Trophoblast cell (in vitro differentiated cells and primary cell): Measurements from ENCODE around the gene SPNS1.

Experiments used
- DNase-seq, 2 donors: peaks; one replicate each; pipeline ENCODE4 v3.0.0-alpha.2; 2016
- H2AFZ ChIP-seq: 2 replicates; pipeline ENCODE4 v1.6.1; 2013; ENCODE audit warnings: low read length, moderate library complexity, mild to moderate bottlenecking; ENCODE audit not compliant: insufficient read depth, poor library complexity
- H2AK5ac ChIP-seq: 2 replicates; pipeline ENCODE4 v1.6.1; 2013; ENCODE audit warnings: mild to moderate bottlenecking, low read length
- H2BK120ac ChIP-seq: 2 replicates; pipeline ENCODE4 v1.6.1; 2013; ENCODE audit warnings: low read length, mild to moderate bottlenecking, moderate library complexity; ENCODE audit not compliant: insufficient read depth, poor library complexity
- H2BK12ac ChIP-seq: 2 replicates; pipeline ENCODE4 v1.6.1; 2013; ENCODE audit warnings: mild to moderate bottlenecking, low read length, moderate library complexity
- H2BK5ac ChIP-seq: 2 replicates; pipeline ENCODE4 v1.6.1; 2013; ENCODE audit warnings: low read length, low read depth, moderate library complexity, mild to moderate bottlenecking; ENCODE audit not compliant: poor library complexity
- H3K14ac ChIP-seq: 2 replicates; pipeline ENCODE4 v1.6.1; 2013; ENCODE audit warnings: mild to moderate bottlenecking, low read length
- H3K18ac ChIP-seq: 2 replicates; pipeline ENCODE4 v1.6.1; 2013; ENCODE audit warnings: mild to moderate bottlenecking, low read length
- H3K23ac ChIP-seq: 2 replicates; pipeline ENCODE4 v1.6.1; 2013; ENCODE audit warnings: low read length
- H3K27ac ChIP-seq: 2 replicates; pipeline ENCODE4 v1.5.1; 2013; ENCODE audit warnings: low read depth, mild to moderate bottlenecking, inconsistent platforms, low read length, moderate library complexity
- H3K27me3 ChIP-seq: 2 replicates; pipeline ENCODE4 v1.6.1; 2013; ENCODE audit warnings: inconsistent platforms, mild to moderate bottlenecking, low read length, moderate library complexity; ENCODE audit not compliant: insufficient read depth
- H3K36me3 ChIP-seq, 2 experiments: 1 replicate in 1 of 2; 2 replicates in 1 of 2; pipeline ENCODE4 v1.6.1; 2013; ENCODE audit warnings: low read length in 2 of 2, mild to moderate bottlenecking in 2 of 2, moderate library complexity in 1 of 2; ENCODE audit not compliant: insufficient read depth in 2 of 2, control insufficient read depth in 1 of 2
- H3K4ac ChIP-seq: 2 replicates; pipeline ENCODE4 v1.6.1; 2013; ENCODE audit warnings: low read depth, mild to moderate bottlenecking, low read length, moderate library complexity
- H3K4me1 ChIP-seq, 2 experiments: 1 replicate in 1 of 2; 2 replicates in 1 of 2; pipeline ENCODE4 v1.6.1; 2013; ENCODE audit warnings: low read length in 2 of 2, mild to moderate bottlenecking in 2 of 2, moderate library complexity in 1 of 2; ENCODE audit not compliant: insufficient read depth in 2 of 2, control insufficient read depth in 1 of 2
- H3K4me2 ChIP-seq: 2 replicates; pipeline ENCODE4 v1.6.1; 2013; ENCODE audit warnings: inconsistent platforms, mild to moderate bottlenecking, low read length, moderate library complexity
- H3K4me3 ChIP-seq: 2 replicates; pipeline ENCODE4 v1.5.1; 2013; ENCODE audit warnings: mild to moderate bottlenecking, low read depth, low read length, inconsistent platforms
- H3K79me1 ChIP-seq: one replicate; pipeline ENCODE4 v1.6.1; 2013; ENCODE audit warnings: low read length
- H3K79me2 ChIP-seq: 2 replicates; pipeline ENCODE4 v1.6.1; 2013; ENCODE audit warnings: low read length, mild to moderate bottlenecking; ENCODE audit not compliant: control insufficient read depth, insufficient read depth, poor library complexity
- H3K9ac ChIP-seq: 2 replicates; pipeline ENCODE4 v1.6.1; 2013; ENCODE audit warnings: mild to moderate bottlenecking, low read length
- H3K9me3 ChIP-seq: 2 replicates; pipeline ENCODE4 v1.6.1; 2013; ENCODE audit warnings: low read depth, mild to moderate bottlenecking, control low read depth, inconsistent platforms, low read length; ENCODE audit not compliant: insufficient read depth
- H4K12ac ChIP-seq: 2 replicates; pipeline ENCODE4 v1.6.1; 2013; ENCODE audit warnings: low read depth, mild to moderate bottlenecking, low read length, moderate library complexity
- H4K8ac ChIP-seq: 2 replicates; pipeline ENCODE4 v1.6.1; 2013; ENCODE audit warnings: low read depth, mild to moderate bottlenecking, low read length, moderate library complexity
- H4K91ac ChIP-seq: one replicate; pipeline ENCODE4 v1.6.1; 2013; ENCODE audit warnings: low read depth, mild to moderate bottlenecking, low read length, moderate library complexity
- WGBS: extraction: QIAGEN DNeasy Blood & Tissue Kit; methylation state at CpG from one replicate; pipeline ENCODE4 v1.1.7; 2013; ENCODE audit warnings: missing lambda C conversion rate; ENCODE audit not compliant: insufficient read length, insufficient coverage; ENCODE audit errors: extremely low coverage; 5-methylcytosine and 5-hydroxymethylcytosine counted together

The SPNS1 gene

GRCh38 chr16:28985211-28986041, 10.8 kb downstream of the SPNS1 start:
- Histone ChIP-seq H4K12ac (no peak overlapping the region), H3K36me3 (peaks cover 49 to 67% of the 10 kb centered on the region in 2 experiments), H3K23ac (no peak overlapping the region), H3K27me3 (no peaks in the 10 kb centered on the region), H4K8ac (no peak overlapping the region), H2AFZ (no peak overlapping the region), H3K9me3 (peaks cover 4% of the 10 kb centered on the region), H2BK120ac (no peak overlapping the region), H3K79me2 (no peaks in the 10 kb centered on the region), H3K4me2 (no peak overlapping the region), H4K91ac (no peak overlapping the region), H3K18ac (no peak overlapping the region), H3K9ac (no peak overlapping the region), H3K4ac (no peak overlapping the region), H3K4me1 (no peaks in the 10 kb centered on the region), H3K4me3 (no peak overlapping the region), H3K27ac (no peak overlapping the region), H2BK12ac (no peak overlapping the region), H2AK5ac (no peak overlapping the region), H3K14ac (no peak overlapping the region), H3K79me1 (no peaks in the 10 kb centered on the region), H2BK5ac (no peak overlapping the region)
- WGBS = no CpG with 5 or more reads among the region's 19 CpGs
- DNase-seq = no peak

- Histone ChIP-seq H3K27me3 (no peaks in the 10 kb centered on the region), H3K79me2 (no peaks in the 10 kb centered on the region), H3K4ac (no peak overlapping the region), H2BK120ac (no peak overlapping the region), H4K12ac (no peak overlapping the region), H2BK5ac (no peak overlapping the region), H2BK12ac (no peak overlapping the region), H2AFZ (no peak overlapping the region), H3K9me3 (peaks cover 4% of the 10 kb centered on the region), H3K27ac (no peak overlapping the region), H4K91ac (no peak overlapping the region), H3K4me1 (no peaks in the 10 kb centered on the region), H3K4me2 (no peak overlapping the region), H3K36me3 (peaks cover 47 to 66% of the 10 kb centered on the region in 2 experiments), H3K14ac (no peak overlapping the region), H3K9ac (no peak overlapping the region), H2AK5ac (no peak overlapping the region), H3K23ac (no peak overlapping the region), H3K4me3 (no peak overlapping the region), H3K18ac (no peak overlapping the region), H4K8ac (no peak overlapping the region), H3K79me1 (no peaks in the 10 kb centered on the region)
- no peak for DNase-seq
- WGBS = no CpG with 5 or more reads among the region's 9 CpGs
Measured at GRCh38 chr16:28986046-28986445, 11.5 kb downstream of the SPNS1 start.

- Histone ChIP-seq H4K8ac (no peak overlapping the region), H2AK5ac (no peak overlapping the region), H3K14ac (no peak overlapping the region), H2AFZ (no peak overlapping the region), H3K23ac (no peak overlapping the region), H3K79me1 (no peaks in the 10 kb centered on the region), H3K79me2 (no peaks in the 10 kb centered on the region), H3K18ac (no peak overlapping the region), H3K4me3 (no peak overlapping the region), H3K9me3 (peaks cover 4% of the 10 kb centered on the region), H3K4me1 (no peaks in the 10 kb centered on the region), H3K9ac (no peak overlapping the region), H2BK5ac (no peak overlapping the region), H3K36me3 (peaks cover 42 to 62% of the 10 kb centered on the region in 2 experiments), H2BK12ac (no peak overlapping the region), H3K27ac (no peak overlapping the region), H3K27me3 (no peaks in the 10 kb centered on the region), H3K4ac (no peak overlapping the region), H2BK120ac (no peak overlapping the region), H4K91ac (no peak overlapping the region), H4K12ac (no peak overlapping the region), H3K4me2 (no peak overlapping the region)
- no CpG with 5 or more reads among the region's 13 CpGs for WGBS
- no peak for DNase-seq
Measured at GRCh38 chr16:28986492-28986891, 11.9 kb downstream of the SPNS1 start.

DNA sequence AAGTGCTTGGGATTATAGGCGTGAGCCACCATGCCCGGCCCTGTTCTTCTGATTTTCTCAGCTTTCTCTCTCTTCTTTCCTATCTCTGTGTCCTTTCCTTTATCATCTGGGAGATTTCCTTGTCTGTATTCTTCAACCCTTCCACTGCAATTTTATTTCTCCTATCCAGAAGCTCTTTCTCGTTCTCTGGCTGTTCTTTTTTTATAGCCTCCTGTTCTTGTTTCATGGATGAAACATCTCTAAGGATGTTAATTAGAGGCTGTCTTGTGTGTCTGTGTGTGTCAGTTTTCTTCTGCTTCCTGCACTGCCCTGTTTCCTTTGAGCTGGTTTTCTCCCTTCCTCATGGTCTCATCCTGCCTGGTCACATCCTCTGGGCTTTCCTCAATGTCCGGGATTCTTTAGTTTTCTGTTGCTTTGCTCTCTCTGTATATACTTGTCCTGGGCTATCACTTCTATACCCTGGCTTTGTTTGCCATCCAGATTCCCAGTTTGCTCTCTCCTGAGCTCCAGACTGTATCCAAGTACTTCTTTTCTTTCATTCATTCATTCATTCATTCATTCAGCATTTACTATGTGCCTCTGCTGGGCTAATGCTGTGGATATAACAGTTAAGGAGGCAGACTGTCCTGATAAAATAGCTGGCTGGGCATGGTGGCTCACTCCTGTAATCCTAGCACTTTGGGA, 12.7 kb downstream of the SPNS1 start:
- DNase-seq = no peak
- no CpG with 5 or more reads among the region's 4 CpGs for WGBS
- H3K27ac ChIP-seq = no peak overlapping the region
- no peaks in the 10 kb centered on the region for H3K79me1 ChIP-seq
- H3K9me3 ChIP-seq = peaks cover 4% of the 10 kb centered on the region
- H2AFZ ChIP-seq = no peak overlapping the region
- H3K18ac ChIP-seq = no peak overlapping the region
- H4K12ac ChIP-seq = no peak overlapping the region
- no peak overlapping the region for H2BK120ac ChIP-seq
- H2AK5ac ChIP-seq = no peak overlapping the region
- no peak overlapping the region for H3K4ac ChIP-seq
- H3K4me1 ChIP-seq = no peaks in the 10 kb centered on the region
- no peak overlapping the region for H3K4me3 ChIP-seq
- H3K36me3 ChIP-seq = peaks cover 36 to 53% of the 10 kb centered on the region in 2 experiments
- no peaks in the 10 kb centered on the region for H3K79me2 ChIP-seq
- H3K27me3 ChIP-seq = no peaks in the 10 kb centered on the region
- no peak overlapping the region for H3K23ac ChIP-seq
- no peak overlapping the region for H3K9ac ChIP-seq
- H2BK12ac ChIP-seq = no peak overlapping the region
- no peak overlapping the region for H2BK5ac ChIP-seq
- no peak overlapping the region for H4K91ac ChIP-seq
- no peak overlapping the region for H3K4me2 ChIP-seq
- H3K14ac ChIP-seq = no peak overlapping the region
- no peak overlapping the region for H4K8ac ChIP-seq
